Inflammatory macrophage treated with lipopolysaccharide for 4 hours (primary cell): Measurements from ENCODE around the gene TPCN2.
"Not testable (repeated sequence)": the region's sequence is repeated elsewhere in the genome, so short reads cannot be mapped to it uniquely, and the experiment has no call there.

Source experiments
- DNase-seq: peaks from one replicate; pipeline ENCODE4 v3.0.0-alpha.2; 2020

Gene TPCN2

GRCh38 chr11:69059429-69059828 is 10.7 kb downstream of the TPCN2 start:
- no peak for DNase-seq

DNA sequence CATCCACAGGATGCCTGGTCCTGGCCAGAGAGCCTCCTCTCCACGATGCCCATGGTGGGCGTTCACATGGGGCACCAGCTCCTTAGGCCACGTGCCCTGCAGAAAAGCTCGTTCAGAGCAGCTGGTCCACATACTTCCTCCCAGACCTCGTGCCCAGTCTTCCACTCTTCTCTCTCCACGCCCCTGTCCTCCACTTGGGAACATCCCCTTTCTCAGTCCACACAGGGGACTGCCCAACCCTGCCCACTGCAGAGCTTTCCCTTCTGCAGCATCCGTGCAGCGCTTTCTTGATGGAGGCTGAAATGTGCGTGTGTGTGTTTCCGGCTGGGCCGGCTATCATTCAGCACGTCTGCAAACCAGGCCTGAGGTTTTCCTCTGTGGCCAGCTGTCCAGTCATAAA is 11.3 kb downstream of the TPCN2 start:
- peak; percentile 54 for DNase-seq

DNA sequence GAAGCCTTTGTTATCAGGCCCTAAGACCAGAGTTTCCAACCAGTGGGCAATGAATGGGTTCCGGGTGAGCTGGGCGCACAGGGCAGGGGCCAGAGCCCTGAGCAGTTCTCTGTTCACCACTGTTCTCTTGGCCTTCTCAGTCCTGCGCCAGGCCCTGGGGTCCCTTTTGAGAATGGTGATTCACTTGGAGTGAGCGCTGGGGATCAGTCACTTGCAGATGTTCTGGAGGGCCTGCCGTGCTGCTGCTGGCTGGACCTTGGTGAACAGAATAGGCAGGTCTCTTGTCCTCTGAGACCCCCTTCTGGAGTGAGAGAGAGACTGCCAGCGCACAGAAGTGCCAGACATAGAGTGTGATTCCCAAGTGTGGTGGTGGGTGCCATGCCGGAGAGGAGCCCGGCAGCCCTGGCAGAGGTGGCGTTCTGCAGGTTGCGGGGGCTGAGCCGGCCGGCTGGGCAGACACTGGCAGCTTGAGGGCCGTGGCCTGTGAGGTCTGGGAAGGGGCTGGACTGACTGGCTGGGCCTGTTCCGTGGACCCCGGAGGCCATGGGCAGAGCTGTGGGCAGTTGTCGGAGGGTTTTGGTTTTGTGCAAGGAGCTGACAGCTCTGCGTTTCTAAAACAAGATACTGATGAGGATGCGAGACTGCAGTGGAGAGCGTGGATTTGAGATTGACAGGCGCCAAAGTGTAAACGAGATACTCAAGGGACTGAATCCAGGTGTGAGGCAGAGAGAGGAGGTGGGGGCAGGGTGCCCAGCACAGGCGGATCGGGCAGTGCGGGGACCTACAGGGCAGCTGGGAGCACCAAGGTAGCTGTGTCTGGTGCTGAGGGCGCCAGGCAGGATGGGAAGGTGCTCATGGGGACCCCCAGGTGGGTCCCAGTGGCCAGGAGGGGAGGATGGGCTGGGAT is 12.3 kb downstream of the TPCN2 start:
- DNase-seq = no peak

- no peak for DNase-seq
These were observed 13.0 kb downstream of the TPCN2 start for GRCh38 chr11:69061713-69062053.

DNA sequence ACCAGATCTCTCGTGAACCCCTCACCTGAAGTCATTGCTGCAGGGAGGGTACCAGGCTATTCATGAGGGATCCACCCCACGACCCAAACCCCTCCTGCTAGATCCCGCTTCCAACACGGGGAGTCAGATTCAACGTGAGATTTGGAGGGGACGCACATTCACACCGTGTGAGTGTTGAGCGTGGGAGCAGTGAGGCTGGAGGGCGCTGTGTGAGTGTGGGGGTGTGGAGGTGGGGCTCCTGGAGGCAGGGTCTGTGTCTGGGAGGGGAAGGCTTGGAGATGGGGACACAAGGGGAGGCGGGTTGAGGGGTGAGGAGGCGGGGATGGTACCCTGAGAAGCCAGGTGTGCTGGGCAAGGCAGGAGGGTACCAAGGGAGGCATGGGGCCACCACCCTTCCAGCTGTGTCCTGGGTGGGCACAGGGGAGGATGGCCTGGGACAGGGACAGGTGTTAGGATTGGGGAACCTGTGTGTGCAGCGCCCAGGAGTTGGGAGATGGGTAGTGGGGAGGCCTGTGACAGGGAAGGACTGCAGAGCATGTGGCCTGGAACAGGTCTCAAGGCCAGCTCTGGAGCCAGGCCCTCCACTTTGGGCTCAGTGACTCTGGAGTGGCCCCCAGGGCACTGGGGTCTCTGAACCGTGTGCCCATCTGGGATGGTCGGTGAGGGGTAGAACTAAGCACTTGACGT is 13.6 kb downstream of the TPCN2 start:
- DNase-seq = no peak

DNA sequence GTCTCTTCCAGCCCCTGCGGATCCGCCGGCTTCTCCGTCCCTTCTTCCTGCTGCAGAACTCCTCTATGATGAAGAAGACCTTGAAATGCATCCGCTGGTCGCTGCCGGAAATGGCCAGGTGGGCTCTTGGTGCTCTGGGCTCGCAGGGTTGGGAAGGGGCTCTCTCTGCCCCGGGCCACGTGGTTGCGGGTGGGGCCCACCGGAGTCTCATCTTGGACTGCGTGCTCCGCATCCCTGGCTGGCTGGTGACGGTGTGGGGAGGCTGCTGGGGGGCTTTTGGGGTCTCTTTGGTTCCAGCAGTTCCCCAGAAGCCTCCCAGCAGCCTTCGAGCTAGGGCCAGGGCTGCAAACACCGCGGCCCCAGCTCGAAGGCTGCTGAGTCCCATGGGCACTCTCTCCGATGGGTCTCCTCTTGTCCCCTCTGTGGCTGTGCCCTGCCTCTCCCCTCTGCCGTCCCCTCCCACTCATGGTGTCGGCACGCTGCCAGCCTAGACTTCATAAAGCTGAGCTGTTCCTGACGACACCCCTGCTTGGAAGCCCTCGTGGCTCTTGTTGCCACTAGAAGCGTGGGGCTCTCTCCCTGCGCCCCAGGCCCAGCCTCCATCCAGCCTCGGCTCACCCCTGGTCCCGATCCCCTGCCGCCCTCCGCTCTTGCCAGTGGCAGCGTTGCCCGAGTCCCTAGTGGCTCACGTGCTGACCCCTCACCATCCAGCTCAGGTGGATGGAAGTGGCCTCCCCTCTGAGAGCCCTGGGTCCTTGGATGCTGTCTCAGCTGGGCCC is 14.3 kb downstream of the TPCN2 start:
- DNase-seq = no peak

DNA sequence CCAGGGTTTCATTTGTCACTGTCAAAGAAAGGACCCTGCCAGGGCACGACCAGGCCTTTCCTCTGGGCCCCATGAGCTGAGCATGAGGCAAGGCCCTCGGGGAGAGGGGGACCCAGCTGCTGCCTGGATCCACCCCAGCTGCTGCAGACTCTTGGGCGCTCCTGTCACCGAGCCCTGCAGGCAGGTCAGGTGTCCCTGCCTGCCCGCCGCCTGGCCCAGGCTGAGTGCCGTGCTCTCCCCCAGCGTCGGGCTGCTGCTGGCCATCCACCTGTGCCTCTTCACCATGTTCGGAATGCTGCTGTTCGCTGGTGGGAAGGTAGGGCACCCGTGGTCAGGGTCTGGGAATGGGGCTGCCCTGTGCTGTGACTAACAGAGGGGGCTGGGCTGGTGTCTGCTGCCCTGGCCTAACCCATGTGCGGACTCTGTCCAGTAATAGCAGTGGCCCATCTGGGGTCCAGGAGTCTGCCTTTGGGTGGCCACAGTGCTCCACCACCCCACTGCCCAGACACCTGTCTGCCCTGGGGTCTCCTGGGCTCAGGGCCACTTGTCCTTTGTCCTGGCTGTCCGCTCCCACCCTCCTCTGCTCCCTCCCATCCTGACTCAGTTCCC is 15.0 kb downstream of the TPCN2 start:
- no peak for DNase-seq

DNA sequence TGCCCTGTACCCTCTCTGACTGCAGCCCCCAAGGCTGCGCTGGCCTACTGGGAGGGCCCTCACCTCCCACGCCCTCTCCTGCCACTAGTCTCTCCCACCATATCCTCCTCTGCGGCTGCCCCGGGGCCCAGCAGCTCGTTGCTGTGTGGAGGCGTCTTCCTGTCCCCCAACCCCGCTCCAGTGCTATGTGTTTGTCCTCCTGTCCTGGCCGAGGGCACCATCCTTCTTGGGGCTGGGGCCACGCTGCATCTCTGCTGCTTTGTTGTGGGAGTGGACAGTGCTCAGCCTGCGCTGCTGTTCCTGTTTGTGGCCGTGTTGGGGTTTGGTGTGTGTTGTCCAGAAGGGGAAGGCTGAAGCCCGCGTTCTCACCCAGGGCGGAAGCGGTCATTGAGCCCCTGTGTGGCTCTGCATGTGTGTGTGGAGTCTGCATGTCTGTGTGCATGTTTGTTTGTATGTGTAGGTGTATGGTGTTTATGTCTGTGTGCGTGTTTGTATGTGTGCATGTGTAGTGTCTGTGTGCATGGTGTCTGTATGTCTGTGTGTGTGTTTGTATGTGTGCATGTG is 15.7 kb downstream of the TPCN2 start:
- DNase-seq = no peak

DNA sequence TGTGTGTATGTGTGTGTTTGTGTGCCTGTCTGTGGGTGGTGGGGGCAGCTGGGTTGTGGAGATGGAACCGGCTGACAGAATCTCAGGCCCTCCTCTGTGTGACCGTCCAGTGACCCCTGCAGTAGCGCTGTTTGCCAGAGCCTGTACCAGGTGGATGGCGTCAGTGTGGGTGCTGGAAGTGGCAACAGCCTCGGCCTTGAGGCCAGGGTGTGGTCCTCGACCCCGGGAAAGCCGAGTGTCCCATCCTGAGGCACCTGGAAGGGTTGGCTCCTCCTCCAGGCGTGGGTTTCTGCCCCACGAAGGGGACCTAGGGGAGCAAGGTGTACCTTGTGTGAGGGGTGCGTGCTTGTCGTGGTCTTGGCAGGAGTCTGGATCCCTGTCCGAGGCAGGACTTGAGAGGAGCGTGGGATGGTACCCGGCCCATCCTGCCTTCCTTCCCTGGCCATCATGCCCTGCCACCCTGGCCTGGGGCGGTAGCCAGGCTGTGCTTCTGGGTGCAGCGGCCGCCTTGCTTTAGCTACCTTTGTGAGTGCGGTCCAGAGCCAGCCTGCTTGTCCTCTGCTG is 16.5 kb downstream of the TPCN2 start:
- DNase-seq = no peak

DNA sequence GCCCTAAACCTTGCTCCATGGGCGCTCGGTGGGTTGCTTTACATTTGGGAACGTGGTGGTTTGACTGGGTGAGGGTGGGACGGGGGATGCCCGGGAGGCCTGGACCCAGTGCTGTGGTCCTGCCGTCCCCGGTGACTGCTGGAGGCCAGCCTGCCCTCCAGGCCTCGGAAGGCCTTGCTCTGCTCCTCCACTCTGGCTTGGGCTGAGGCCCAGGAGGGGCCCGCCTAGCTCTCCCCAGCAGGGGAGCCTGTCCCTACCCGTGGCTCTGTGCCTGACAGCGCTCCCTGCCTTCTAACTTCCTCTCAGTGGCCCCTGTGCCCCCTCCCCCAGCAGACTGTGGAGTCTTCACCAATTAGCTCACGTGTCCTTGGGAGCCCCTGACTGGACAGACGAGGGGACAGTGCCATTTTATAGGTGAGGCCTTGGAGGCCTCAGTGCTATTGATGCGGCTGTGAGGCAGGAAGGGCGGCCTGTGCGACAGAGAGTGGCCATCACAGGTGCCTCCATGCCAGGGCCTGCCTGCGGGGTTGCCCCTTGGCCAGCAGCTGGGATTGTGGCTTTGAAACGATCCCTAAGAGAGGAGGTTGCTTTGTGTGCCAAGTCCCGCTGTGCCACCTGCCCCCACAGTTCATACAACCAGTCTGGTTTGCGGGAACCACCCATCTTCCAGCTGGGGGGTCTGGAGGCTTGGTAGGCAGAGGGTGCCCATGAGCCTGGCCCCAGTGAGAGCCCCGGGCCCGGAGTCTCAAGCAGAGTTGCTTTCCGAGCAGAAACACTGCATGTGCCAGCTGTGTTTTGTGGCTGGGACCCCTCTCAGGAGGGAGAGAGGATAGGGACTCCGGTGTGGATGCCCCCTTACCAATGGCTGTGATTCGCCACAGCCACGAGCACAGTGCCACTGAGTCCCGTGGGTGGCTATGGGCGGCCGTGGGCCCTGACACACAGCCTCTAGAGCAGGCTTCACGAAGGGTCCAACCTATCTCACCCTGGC is 17.7 kb downstream of the TPCN2 start:
- no peak for DNase-seq

DNA sequence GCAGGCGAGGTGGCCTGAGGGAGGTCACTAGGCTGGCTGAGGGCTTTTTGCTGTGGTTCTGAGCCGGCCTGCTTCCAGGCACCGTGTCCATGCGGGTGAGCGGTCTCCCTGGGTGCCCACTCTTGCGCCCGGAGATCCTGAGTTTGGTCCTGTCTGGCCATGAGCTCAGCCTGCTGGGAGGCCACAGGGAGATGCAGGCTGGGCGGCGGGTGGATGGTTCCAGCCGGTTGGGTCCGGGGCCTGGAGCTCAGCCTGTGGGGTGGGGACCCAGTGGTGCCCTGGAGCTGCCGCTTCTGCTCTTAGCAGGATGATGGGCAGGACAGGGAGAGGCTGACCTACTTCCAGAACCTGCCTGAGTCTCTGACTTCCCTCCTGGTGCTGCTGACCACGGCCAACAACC is 18.5 kb downstream of the TPCN2 start:
- DNase-seq = no peak

- no peak for DNase-seq
These were observed 22.5 kb downstream of the TPCN2 start for GRCh38 chr11:69071086-69071800.

DNA sequence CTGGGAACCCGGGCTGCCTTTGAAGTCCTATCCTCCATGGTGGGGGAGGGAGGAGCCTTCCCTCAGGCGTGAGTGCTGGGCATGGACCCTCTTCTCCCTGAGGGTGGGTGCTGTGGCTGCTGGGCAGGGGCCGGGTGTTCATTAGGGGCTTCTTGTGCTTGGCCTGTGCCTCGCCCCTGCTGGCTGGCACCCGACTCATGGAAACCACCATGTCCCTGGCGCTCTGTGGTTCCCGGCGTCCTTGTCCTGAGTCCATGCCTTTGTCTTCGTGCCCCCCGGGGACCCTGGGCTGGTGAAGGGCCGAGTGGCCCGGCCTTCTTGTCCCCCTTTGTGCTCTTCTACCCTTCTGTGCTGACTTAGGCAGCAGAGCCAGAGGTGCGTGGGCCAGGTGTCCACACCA is 23.2 kb downstream of the TPCN2 start:
- DNase-seq = no peak

DNA sequence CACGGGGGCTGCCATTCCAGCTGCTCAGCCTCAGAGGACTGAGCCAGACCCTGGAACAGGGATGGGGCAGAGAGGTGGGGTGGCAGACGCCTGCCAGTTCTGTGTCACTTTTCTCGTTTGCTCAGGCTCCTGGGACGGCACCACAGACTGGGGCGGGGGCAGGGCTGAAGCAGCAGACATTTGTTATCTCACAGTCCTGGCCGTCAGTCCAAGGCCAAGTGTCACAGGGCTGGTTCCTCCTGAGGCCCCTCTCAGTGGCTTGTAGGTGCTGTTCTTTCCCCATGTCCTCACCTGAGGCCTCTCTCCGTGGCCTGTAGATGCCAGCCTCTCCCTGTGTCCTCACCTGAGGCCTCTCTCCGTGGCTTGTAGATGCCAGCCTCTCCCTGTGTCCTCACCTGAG is 24.7 kb downstream of the TPCN2 start:
- no peak for DNase-seq

DNA sequence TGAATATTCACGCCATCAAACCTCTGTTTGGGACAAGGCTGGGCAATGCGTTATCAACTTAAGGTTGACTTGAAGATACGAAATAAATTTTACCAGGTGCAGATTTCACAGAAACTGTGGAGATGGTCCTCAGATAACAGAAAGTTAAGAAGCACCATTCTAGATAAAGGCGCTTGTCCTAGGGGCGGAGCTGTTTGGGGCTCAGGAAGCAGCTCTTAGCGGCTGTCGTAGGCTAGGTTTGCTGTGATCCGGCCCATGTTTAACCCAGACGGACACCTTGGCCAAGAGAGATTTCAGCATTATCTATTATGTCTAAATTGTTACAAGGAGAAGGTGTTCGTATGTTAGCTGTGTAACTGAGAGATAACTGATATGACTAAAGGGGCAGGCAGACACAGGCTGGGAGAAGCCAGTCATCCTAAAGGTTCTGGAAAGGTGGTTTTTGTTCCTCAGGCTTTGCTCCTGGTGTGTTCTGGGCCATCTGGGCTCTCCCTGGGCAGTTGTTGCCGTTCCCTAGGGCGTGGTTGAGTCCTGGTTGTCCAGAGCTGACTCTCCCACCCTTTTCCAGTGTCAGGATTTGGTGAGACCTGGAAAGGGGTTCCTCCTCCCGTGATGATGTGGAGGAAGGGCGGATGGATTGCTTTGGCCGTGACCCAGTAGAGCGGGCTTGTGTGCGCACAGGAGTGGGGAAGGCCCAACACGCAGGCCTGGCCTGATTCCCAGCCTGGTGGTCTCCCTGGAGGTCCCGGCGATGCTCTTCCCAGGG is 25.8 kb downstream of the TPCN2 start:
- no peak for DNase-seq

GRCh38 chr11:69075421-69076128 is 26.8 kb downstream of the TPCN2 start:
- DNase-seq = no peak

DNA sequence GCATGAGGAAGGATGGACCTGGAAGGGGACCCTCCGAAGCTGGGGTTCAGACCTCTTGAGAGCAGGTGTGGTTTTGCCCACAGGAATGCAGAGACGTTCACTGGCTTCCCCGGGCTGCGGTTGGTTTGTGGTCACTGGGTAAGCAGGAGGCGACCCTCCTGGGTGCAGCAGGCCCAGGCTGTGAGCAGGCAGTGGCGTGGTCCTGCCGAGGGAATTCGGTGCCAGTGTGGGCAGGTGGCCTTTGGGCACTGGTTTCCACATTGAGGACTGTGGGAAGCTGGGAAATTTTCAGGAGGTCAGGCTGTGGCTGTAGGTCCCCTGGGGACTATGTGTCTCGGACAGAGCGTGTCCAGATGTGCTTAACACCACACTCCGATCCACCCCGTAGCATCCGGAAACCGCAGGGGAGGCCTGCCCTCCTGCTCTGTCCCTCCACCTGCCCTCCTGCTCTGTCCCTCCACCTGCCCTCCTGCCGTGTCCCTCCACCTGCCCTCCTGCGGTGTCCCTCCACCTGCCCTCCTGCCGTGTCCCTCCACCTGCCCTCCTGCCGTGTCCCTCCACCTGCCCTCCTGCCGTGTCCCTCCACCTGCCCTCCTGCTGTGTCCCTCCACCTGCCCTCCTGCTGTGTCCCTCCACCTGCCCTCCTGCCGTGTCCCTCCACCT is 27.5 kb downstream of the TPCN2 start:
- DNase-seq = no peak

- not testable (repeated sequence) for DNase-seq
These were observed 28.2 kb downstream of the TPCN2 start for GRCh38 chr11:69076977-69077376.

- DNase-seq = no peak
These were observed 29.8 kb downstream of the TPCN2 start for GRCh38 chr11:69078508-69078907.
